H9 (cell line): Measurements from ENCODE around the gene TTC7B. TPM values are rescaled to one million over a fixed set of nuclear protein-coding genes. Genes with fewer than 3 reads are reported as not detected.

Experiments used
- DNase-seq: peaks from one replicate; pipeline ENCODE4 v3.0.0-alpha.2; 2017
- H2AFZ ChIP-seq: one replicate; pipeline ENCODE4 v1.6.1; 2013; ENCODE audit warnings: mild to moderate bottlenecking, low read length, control low read depth, moderate library complexity
- H2AK5ac ChIP-seq: 2 replicates; pipeline ENCODE4 v1.6.1; 2013; ENCODE audit warnings: low read length, control low read depth, mixed read lengths; ENCODE audit not compliant: insufficient read length
- H2BK120ac ChIP-seq: one replicate; pipeline ENCODE4 v1.6.1; 2013; ENCODE audit warnings: low read depth, mild to moderate bottlenecking, low read length, control low read depth, inconsistent platforms; ENCODE audit not compliant: poor library complexity, severe bottlenecking
- H2BK12ac ChIP-seq: 2 replicates; pipeline ENCODE4 v1.6.1; 2013; ENCODE audit warnings: low read length, control low read depth, mixed read lengths, low read depth; ENCODE audit not compliant: insufficient read length
- H2BK15ac ChIP-seq: 2 replicates; pipeline ENCODE4 v1.6.1; 2013; ENCODE audit warnings: low read depth, low read length, control low read depth
- H2BK20ac ChIP-seq: one replicate; pipeline ENCODE4 v1.6.1; 2013; ENCODE audit warnings: low read depth, mild to moderate bottlenecking, low read length, control low read depth, inconsistent platforms; ENCODE audit not compliant: poor library complexity, severe bottlenecking
- H2BK5ac ChIP-seq: 2 replicates; pipeline ENCODE4 v1.6.1; 2013; ENCODE audit warnings: low read length, control low read depth, mixed read lengths; ENCODE audit not compliant: insufficient read length
- H3K14ac ChIP-seq: 2 replicates; pipeline ENCODE4 v1.6.1; 2013; ENCODE audit warnings: low read length, control low read depth; ENCODE audit not compliant: insufficient read depth
- H3K18ac ChIP-seq: 2 replicates; pipeline ENCODE4 v1.6.1; 2013; ENCODE audit warnings: low read depth, mild to moderate bottlenecking, mixed read lengths, low read length, control low read depth; ENCODE audit not compliant: insufficient read length
- H3K23ac ChIP-seq: 2 replicates; pipeline ENCODE4 v1.6.1; 2013; ENCODE audit warnings: low read length, control low read depth, mixed read lengths, low read depth; ENCODE audit not compliant: insufficient read length
- H3K23me2 ChIP-seq: 2 replicates; pipeline ENCODE4 v1.6.1; 2013; ENCODE audit warnings: low read depth, mild to moderate bottlenecking, mixed read lengths, low read length, control low read depth; ENCODE audit not compliant: insufficient read length, poor library complexity, severe bottlenecking
- H3K27ac ChIP-seq: 2 replicates; pipeline ENCODE4 v1.5.1; 2013; ENCODE audit warnings: low read length, control low read depth, mixed read lengths, low read depth; ENCODE audit not compliant: insufficient read length
- H3K27me3 ChIP-seq: 2 replicates; pipeline ENCODE4 v1.6.1; 2013; ENCODE audit warnings: low read length, control low read depth, inconsistent platforms; ENCODE audit not compliant: insufficient read depth
- H3K4ac ChIP-seq: 2 replicates; pipeline ENCODE4 v1.6.1; 2013; ENCODE audit warnings: low read depth, mild to moderate bottlenecking, control low read depth, inconsistent platforms, low read length, moderate library complexity
- H3K4me1 ChIP-seq: 2 replicates; pipeline ENCODE4 v1.6.1; 2013; ENCODE audit warnings: low read length, control low read depth, inconsistent platforms; ENCODE audit not compliant: insufficient read depth
- H3K4me2 ChIP-seq: 2 replicates; pipeline ENCODE4 v1.6.1; 2013; ENCODE audit warnings: low read length, control low read depth, mixed read lengths; ENCODE audit not compliant: insufficient read length, insufficient read depth
- H3K56ac ChIP-seq: 2 replicates; pipeline ENCODE4 v1.6.1; 2013; ENCODE audit warnings: low read depth, mild to moderate bottlenecking, mixed read lengths, low read length, control low read depth; ENCODE audit not compliant: insufficient read length
- H3K79me1 ChIP-seq: 2 replicates; pipeline ENCODE4 v1.6.1; 2013; ENCODE audit warnings: low read depth, mild to moderate bottlenecking, moderate library complexity, low read length, control low read depth, inconsistent platforms; ENCODE audit not compliant: insufficient read depth, poor library complexity, severe bottlenecking
- H3K79me2 ChIP-seq: 2 replicates; pipeline ENCODE4 v1.6.1; 2013; ENCODE audit warnings: low read length, control low read depth, inconsistent platforms; ENCODE audit not compliant: insufficient read depth
- H3K9ac ChIP-seq: 2 replicates; pipeline ENCODE4 v1.6.1; 2013; ENCODE audit warnings: low read length, control low read depth, mixed read lengths; ENCODE audit not compliant: insufficient read length; ENCODE audit errors: extremely low read depth
- H3K9me3 ChIP-seq: one replicate; pipeline ENCODE4 v1.6.1; 2013; ENCODE audit warnings: low read depth, low read length, inconsistent platforms; ENCODE audit not compliant: control insufficient read depth
- H3T11ph ChIP-seq: one replicate; pipeline ENCODE4 v1.6.1; 2013; ENCODE audit warnings: mild to moderate bottlenecking, low read length, control low read depth, inconsistent platforms
- H4K20me1 ChIP-seq: one replicate; pipeline ENCODE4 v1.6.1; 2013; ENCODE audit not compliant: control insufficient read depth, insufficient read length, insufficient read depth
- H4K5ac ChIP-seq: 2 replicates; pipeline ENCODE4 v1.6.1; 2013; ENCODE audit warnings: low read depth, mild to moderate bottlenecking, mixed read lengths, low read length, control low read depth; ENCODE audit not compliant: insufficient read length
- H4K8ac ChIP-seq: replicated peaks from 2 replicates; pipeline ENCODE4 v1.6.1; 2013; ENCODE audit warnings: low read length, control low read depth, mixed read lengths, low read depth; ENCODE audit not compliant: insufficient read length
- H4K91ac ChIP-seq: 2 replicates; pipeline ENCODE4 v1.6.1; 2013; ENCODE audit warnings: low read depth, mild to moderate bottlenecking, moderate library complexity, mixed read lengths, low read length, control low read depth; ENCODE audit not compliant: insufficient read length
- H3K27ac Mint-ChIP-seq, 3 experiments: 2 replicates in 2 of 3; 3 replicates in 1 of 3; pipeline ENCODE4 v1.8.0; 2020 to 2021; ENCODE audit warnings: mixed read lengths in 3 of 3, mild to moderate bottlenecking in 1 of 3, moderate library complexity in 1 of 3
- H3K27me3 Mint-ChIP-seq: 2 replicates; pipeline ENCODE4 v1.8.0; 2021; ENCODE audit warnings: low read depth, mild to moderate bottlenecking, moderate library complexity, mixed read lengths
- H3K36me3 Mint-ChIP-seq, 3 experiments: 2 replicates in 2 of 3; 3 replicates in 1 of 3; pipeline ENCODE4 v1.8.0; 2020 to 2021; ENCODE audit warnings: low read depth in 3 of 3, mixed read lengths in 3 of 3; ENCODE audit not compliant: insufficient read depth in 1 of 3
- H3K4me1 Mint-ChIP-seq, 2 experiments: 2 replicates each; pipeline ENCODE4 v1.8.0; 2020; ENCODE audit warnings: mixed read lengths in 2 of 2
- H3K4me3 Mint-ChIP-seq, 2 experiments: 2 replicates in 1 of 2; 3 replicates in 1 of 2; pipeline ENCODE4 v1.8.0; 2020 to 2021; ENCODE audit warnings: mild to moderate bottlenecking in 2 of 2, mixed read lengths in 2 of 2, moderate library complexity in 1 of 2
- H3K9me3 Mint-ChIP-seq, 2 experiments: 2 replicates in 1 of 2; 3 replicates in 1 of 2; pipeline ENCODE4 v1.8.0; 2020; ENCODE audit warnings: mild to moderate bottlenecking in 2 of 2, mixed read lengths in 2 of 2, moderate library complexity in 1 of 2
- CTCF ChIP-seq: fragments of 200-600 bp; sonication (generic); conservative IDR thresholded peaks from 3 replicates; pipeline ENCODE4 v1.8.0; 2021; ENCODE audit warnings: antibody characterized with exemption, mild to moderate bottlenecking
- WGBS: extraction: QIAGEN DNeasy Blood & Tissue Kit; methylation state at CpG from one replicate; pipeline ENCODE4 v1.1.7; 2013; ENCODE audit warnings: missing lambda C conversion rate, low lambda C conversion rate, mixed read lengths; ENCODE audit not compliant: insufficient read length; ENCODE audit errors: extremely low coverage; 5-methylcytosine and 5-hydroxymethylcytosine counted together
- total RNA-seq: library from RNA; stranded (reverse); gene quantifications from 2 replicates; pipeline ENCODE4 v1.2.1, GENCODE V29; 2021

The TTC7B gene
- total RNA-seq, 1 experiment from 2014 or later: 33.7 TPM

- Histone ChIP-seq H3K27ac (no peak overlapping the region), H3K79me1 (no peaks in the 10 kb centered on the region), H4K20me1 (no peaks in the 10 kb centered on the region), H2BK15ac (no peak overlapping the region), H3K23me2 (no peaks in the 10 kb centered on the region), H3K4me2 (no peak overlapping the region), H4K8ac (no peak overlapping the region), H2AFZ (no peak overlapping the region), H3K23ac (no peak overlapping the region), H3K9ac (no peak overlapping the region), H3K27me3 (no peaks in the 10 kb centered on the region), H2BK12ac (no peak overlapping the region), H3K4ac (no peak overlapping the region), H3T11ph (no peak overlapping the region), H2BK5ac (no peak overlapping the region), H3K4me1 (peaks cover 2% of the 10 kb centered on the region; the same call in 1 of the 2 replicates), H2BK20ac (no peak overlapping the region), H4K5ac (no peak overlapping the region), H2AK5ac (no peak overlapping the region), H2BK120ac (no peak overlapping the region), H3K18ac (no peak overlapping the region), H3K14ac (no peak overlapping the region; the same call in 1 of the 2 replicates), H3K79me2 (no peaks in the 10 kb centered on the region), H3K9me3 (no peaks in the 10 kb centered on the region), H4K91ac (no peak overlapping the region), H3K56ac (no peak overlapping the region)
- WGBS: no CpG with 5 or more reads among the region's 3 CpGs
- H3K4me3 Mint-ChIP-seq: no peak overlapping the region
- H3K9me3 Mint-ChIP-seq: peaks cover 1 to 6% of the 10 kb centered on the region in 2 experiments; a peak in 3 of 5 replicates
- peaks cover 3 to 5% (median 3%) of the 10 kb centered on the region in 3 experiments; a peak in 4 of 7 replicates for H3K36me3 Mint-ChIP-seq
- peak overlapping the region in 1 of 3 experiments; percentile 27; a peak in 1 of 7 replicates for H3K27ac Mint-ChIP-seq
- H3K4me1 Mint-ChIP-seq: peaks cover 8 to 18% of the 10 kb centered on the region in 2 experiments
- TF ChIP-seq CTCF: no peak
- no peak for DNase-seq
- no peaks in the 10 kb centered on the region for H3K27me3 Mint-ChIP-seq
Observed at GRCh38 chr14:90545382-90545781, 270.8 kb downstream of the TTC7B start.
